ENCODE results near the gene MRGPRE. TPM values are rescaled to one million over a fixed set of nuclear protein-coding genes. Genes with fewer than 3 reads are reported as not detected.

MRGPRE gene
- polyA plus RNA-seq, 4 donors: not detected

DNA sequence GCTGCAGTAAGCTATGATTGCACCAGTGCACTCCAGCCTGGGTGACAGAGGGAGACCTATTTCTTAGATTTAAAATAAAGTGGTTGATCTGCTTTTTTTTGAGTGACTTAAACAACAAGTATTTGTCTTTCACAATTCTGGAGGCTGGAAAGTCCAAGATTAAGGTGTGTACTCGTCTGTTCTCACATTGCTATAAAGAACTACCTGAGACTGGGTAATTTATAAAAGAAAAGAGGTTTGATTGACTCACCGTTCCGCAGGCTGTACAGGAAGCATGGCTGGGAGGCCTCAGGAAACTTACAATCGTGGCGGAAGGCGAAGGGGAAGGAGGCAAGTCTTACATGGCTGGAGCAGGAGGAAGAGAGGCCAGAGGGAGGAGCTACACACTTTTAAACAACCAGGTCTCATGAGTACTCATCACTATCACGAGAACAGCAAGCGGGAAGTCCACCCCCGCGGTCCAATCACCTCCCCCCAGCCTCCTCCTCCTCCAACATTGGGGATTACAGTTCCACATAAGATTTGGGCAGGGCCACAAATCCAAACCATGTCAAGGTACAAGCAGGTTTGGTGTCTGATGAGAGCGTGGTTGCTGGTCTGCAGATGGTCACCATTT, 47.4 kb downstream of the MRGPRE start:
- DNase-seq (ENCODE audit: low read depth in 4 of 4, low spot score in 3 of 4): no peak

DNA sequence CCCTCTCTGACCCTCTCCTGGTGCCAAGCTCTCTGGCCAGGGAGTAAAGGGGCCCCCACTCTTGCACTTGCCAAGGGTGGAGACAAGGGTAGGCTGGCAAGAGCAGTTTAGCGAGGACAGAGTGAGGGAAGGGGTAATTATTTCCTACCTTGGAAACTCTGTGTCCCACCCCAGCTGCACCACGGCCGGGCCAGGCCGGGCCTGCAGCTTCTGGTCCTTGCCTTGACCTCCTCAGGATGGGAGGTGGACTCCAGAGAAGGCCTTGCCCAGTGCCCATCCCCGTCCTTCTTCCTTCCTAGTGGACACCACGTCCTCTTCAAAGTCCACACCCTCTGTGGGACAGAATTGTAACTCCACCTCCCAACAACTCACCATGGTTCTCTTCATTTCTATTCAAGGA, 48.7 kb downstream of the MRGPRE start:
- no peak for DNase-seq (ENCODE audit: low read depth in 4 of 4, low spot score in 3 of 4)

DNA sequence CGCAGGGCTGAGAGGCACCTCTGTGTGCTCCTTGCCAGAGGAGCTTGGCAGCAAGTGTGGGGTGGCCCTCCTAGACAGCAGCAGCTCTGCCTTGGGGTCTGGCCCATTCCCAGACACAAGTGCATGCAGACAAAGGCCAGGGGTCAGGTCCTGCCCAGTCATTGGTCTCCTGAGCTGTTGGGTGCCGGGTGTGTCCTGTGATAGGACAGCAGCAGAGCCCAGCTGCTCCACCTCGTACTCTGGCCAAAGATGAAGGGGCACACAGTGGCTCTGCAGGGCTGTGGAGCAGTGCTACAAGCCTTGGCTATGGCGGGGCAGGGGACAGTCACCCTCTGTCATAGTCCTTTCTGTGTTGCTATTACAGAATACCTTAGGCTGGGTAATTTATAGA, 49.8 kb downstream of the MRGPRE start:
- no peak for DNase-seq (ENCODE audit: low read depth in 4 of 4, low spot score in 3 of 4)

DNA sequence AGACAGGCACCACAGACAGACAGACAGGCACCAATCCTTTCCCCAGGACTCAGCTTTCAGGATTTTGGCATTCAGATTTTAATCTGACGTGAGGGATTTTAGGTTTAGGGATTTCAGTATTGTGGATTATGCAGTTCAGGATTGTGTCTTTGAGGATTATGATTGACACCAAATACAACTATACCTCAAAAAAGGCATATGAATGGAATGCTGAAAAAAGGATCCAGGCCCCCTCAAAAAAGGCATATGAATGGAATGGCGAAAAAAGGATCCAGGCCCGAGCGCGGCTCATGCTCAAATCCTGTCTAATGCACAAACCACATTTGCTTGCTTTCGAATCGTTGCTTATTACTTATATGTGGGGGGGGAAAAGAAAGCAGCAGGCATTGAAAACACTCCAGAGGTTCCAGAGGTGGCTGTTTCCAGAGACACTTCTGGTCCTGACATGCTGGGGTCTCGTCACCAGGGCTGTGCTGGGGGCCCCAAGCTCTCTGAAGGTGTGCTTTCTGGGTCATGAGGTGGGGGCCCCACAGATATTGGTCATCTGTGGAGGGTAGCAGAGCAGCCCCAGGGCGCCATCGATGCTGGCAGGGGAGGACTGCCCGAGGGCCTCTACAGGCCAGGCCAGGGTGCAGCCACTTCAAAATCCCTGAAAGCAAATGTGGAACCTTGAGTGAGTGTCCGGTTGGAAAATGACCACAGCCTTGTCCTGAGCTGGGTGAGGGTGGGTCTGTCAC, 50.3 kb downstream of the MRGPRE start:
- DNase-seq (ENCODE audit: low read depth in 4 of 4, low spot score in 3 of 4): no peak

DNA sequence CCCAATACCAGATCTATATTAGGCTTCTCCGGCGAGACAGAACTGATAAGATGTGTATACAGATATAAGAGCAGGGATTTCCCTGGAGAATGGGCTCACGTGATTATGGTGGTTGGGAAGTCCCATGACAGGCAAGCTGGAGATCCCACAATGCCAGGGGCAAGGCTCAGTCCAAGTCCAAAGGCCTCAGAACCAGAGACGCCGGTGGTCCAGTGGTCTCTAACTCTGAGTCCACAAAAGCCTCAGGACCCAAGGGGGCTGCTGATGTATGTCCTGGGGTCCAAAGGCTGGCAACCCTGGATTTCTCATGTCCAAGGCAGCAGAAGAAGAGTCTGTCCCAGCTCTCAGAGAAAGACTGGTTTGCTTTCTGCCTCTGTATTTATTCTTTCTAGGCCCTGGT, 51.3 kb downstream of the MRGPRE start:
- no peak for DNase-seq (ENCODE audit: low read depth in 4 of 4, low spot score in 3 of 4)

DNA sequence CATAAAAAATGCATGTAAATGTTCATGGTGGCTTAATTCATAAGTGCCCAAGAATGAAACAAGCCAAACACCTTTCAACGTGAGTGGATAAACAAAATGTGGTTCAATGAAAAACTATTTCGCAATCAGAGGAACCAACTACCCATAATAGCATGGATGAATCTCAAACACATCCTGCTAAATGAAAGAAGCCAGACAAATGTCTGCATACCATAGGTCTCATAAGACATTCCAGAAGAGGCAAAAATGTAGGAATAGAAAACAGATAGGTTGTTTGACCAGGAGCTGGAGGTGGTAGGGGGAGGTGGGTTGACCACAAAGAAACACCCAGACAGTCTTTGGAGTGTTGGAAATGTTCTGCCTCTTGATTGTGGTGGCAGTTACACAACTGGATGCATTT, 53.9 kb downstream of the MRGPRE start:
- no peak for DNase-seq (ENCODE audit: low read depth in 4 of 4, low spot score in 3 of 4)

DNA sequence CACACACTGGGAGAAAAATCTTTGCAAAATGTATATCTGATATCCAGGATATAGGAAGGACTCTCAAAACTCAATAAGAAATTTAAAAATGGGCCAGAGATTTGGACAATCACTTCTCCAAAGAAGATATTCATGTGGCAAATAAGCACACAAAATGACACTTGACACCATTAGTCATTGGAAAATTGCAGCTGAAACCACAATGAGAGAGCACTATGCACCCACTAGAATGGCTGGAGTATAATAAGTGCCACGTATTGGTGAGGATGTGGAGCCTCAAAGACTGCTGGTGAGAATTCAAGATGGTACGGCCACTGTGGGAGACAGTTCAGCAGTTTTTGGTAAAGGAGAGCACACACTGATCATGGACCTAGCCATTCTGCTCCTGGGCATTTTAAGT, 54.3 kb downstream of the MRGPRE start:
- DNase-seq (ENCODE audit: low read depth in 4 of 4, low spot score in 3 of 4): no peak

Other genes with a start within 250 kb of the MRGPRE start
- gene NAP1L4, start 240.1 kb downstream of the MRGPRE start, polyA plus RNA-seq (ENCODE audit: insufficient read length in 4 of 4): 100 to 1,000 TPM; 173 to 202 (median 194) TPM
- 10 to 100 TPM; 25.2 to 26.2 (median 25.9) TPM for gene CARS1, start 175.0 kb downstream of the MRGPRE start, polyA plus RNA-seq (ENCODE audit: insufficient read length in 4 of 4)
- gene OSBPL5, start 67.1 kb downstream of the MRGPRE start, polyA plus RNA-seq (ENCODE audit: insufficient read length in 4 of 4): 10 to 100 TPM; 18.2 to 20.9 (median 19.8) TPM
- gene MRGPRG, start 13.6 kb downstream of the MRGPRE start, polyA plus RNA-seq (ENCODE audit: insufficient read length in 4 of 4): not detected
- 10 to 100 TPM; 30.1 to 39.5 (median 37.8) TPM for gene ZNF195, start 146.7 kb upstream of the MRGPRE start, polyA plus RNA-seq (ENCODE audit: insufficient read length in 4 of 4)